Neural cell (in vitro differentiated cells): ENCODE data around the gene FOCAD. TPM values are rescaled to one million over a fixed set of nuclear protein-coding genes. Genes with fewer than 3 reads are reported as not detected.

ENCODE experiments used
- H2AFZ ChIP-seq: fragments of 200-600, 300-800 bp; sonication (generic), shearing (Covaris generic); 2 replicates; pipeline ENCODE4 v1.6.0; 2014; ENCODE audit warnings: low read depth, mild to moderate bottlenecking, antibody characterized with exemption, low read length, moderate library complexity
- H3F3A ChIP-seq: fragments of 200-600 bp; shearing (Covaris generic); 2 replicates; pipeline ENCODE4 v1.6.1; 2016; ENCODE audit warnings: mild to moderate bottlenecking, moderate library complexity, mixed read lengths, antibody characterized with exemption, low read length; ENCODE audit not compliant: insufficient read depth, poor library complexity, severe bottlenecking
- H3K27ac ChIP-seq: fragments of 200-600, 300-800 bp; sonication (generic), shearing (Covaris generic); 2 replicates; pipeline ENCODE4 v1.5.1; 2014; ENCODE audit warnings: mild to moderate bottlenecking, low read length, moderate library complexity
- H3K27me3 ChIP-seq: fragments of 300-800, 200-600 bp; sonication (generic), shearing (Covaris generic); 2 replicates; pipeline ENCODE4 v1.6.0; 2014; ENCODE audit warnings: mild to moderate bottlenecking, low read depth, low read length, moderate library complexity; ENCODE audit not compliant: insufficient read depth
- H3K36me3 ChIP-seq: fragments of 300-800, 200-600 bp; sonication (generic), shearing (Covaris generic); 2 replicates; pipeline ENCODE4 v1.5.1; 2014; ENCODE audit warnings: mild to moderate bottlenecking, antibody characterized with exemption, low read length, moderate library complexity; ENCODE audit not compliant: insufficient read depth
- H3K4me2 ChIP-seq: fragments of 300-800, 200-600 bp; sonication (generic), shearing (Covaris generic); 2 replicates; pipeline ENCODE4 v1.6.0; 2014; ENCODE audit warnings: mild to moderate bottlenecking, low read length
- H3K4me3 ChIP-seq: fragments of 300-800, 200-600 bp; sonication (generic), shearing (Covaris generic); 2 replicates; pipeline ENCODE4 v1.5.1; 2014; ENCODE audit warnings: mild to moderate bottlenecking, low read length, moderate library complexity
- H3K79me2 ChIP-seq: fragments of 200-600 bp; shearing (Covaris generic); replicated peaks from 2 replicates; pipeline ENCODE4 v1.6.0; 2014; ENCODE audit warnings: mild to moderate bottlenecking, low read length, moderate library complexity; ENCODE audit not compliant: insufficient read depth
- H3K9ac ChIP-seq: fragments of 300-800, 200-600 bp; sonication (generic), shearing (Covaris generic); 2 replicates; pipeline ENCODE4 v1.6.1; 2016; ENCODE audit warnings: mild to moderate bottlenecking, low read length, mixed read lengths
- H3K9me2 ChIP-seq: fragments of 200-600 bp; shearing (Covaris generic); 2 replicates; pipeline ENCODE4 v1.6.1; 2016; ENCODE audit warnings: mild to moderate bottlenecking, low read length, mixed read lengths; ENCODE audit not compliant: insufficient read depth
- H3K9me3 ChIP-seq: fragments of 200-600, 300-800 bp; sonication (generic), shearing (Covaris generic); 2 replicates; pipeline ENCODE4 v1.6.1; 2016; ENCODE audit warnings: mild to moderate bottlenecking, mixed run types, low read length, moderate library complexity, mixed read lengths
- H4K20me1 ChIP-seq: fragments of 200-600 bp; shearing (Covaris generic); 2 replicates; pipeline ENCODE4 v1.6.1; 2016; ENCODE audit warnings: mild to moderate bottlenecking, mixed run types; ENCODE audit not compliant: insufficient read depth
- EP300 ChIP-seq: fragments of 450-650 bp; conservative IDR thresholded peaks from 2 replicates; pipeline ENCODE4 v1.6.1; 2014; ENCODE audit warnings: antibody characterized with exemption, mild to moderate bottlenecking, moderate library complexity; ENCODE audit not compliant: poor library complexity, severe bottlenecking
- EZH2 ChIP-seq: fragments of 200-600, 300-800 bp; shearing (Covaris generic), sonication (generic); IDR thresholded peaks from 2 replicates; pipeline ENCODE4 v1.6.1; 2014; ENCODE audit warnings: antibody characterized with exemption, low read length, borderline replicate concordance, mild to moderate bottlenecking; ENCODE audit not compliant: insufficient read depth, poor library complexity, severe bottlenecking
- MXI1 ChIP-seq: fragments of 450-650 bp; conservative IDR thresholded peaks from 2 replicates; pipeline ENCODE4 v1.6.1; 2014; ENCODE audit warnings: antibody characterized with exemption, mild to moderate bottlenecking; ENCODE audit not compliant: poor library complexity, severe bottlenecking
- POLR2AphosphoS5 ChIP-seq: IDR thresholded peaks from 2 replicates; pipeline ENCODE4 v1.6.1; 2012
- RAD21 ChIP-seq: fragments of 450-650 bp; conservative IDR thresholded peaks from 2 replicates; pipeline ENCODE4 v1.6.1; 2014; ENCODE audit warnings: antibody characterized with exemption, mild to moderate bottlenecking, moderate library complexity
- SMC3 ChIP-seq: fragments of 450-650 bp; conservative IDR thresholded peaks from 2 replicates; pipeline ENCODE4 v1.6.1; 2014; ENCODE audit warnings: antibody characterized with exemption, mild to moderate bottlenecking, moderate library complexity; ENCODE audit not compliant: poor library complexity
- TAF1 ChIP-seq: IDR thresholded peaks from 2 replicates; pipeline ENCODE4 v1.6.1; 2012; ENCODE audit warnings: low read depth
- polyA plus RNA-seq: library from polyadenylated mRNA; depleted of rRNA; stranded (reverse); fragments of >200 nt; gene quantifications from 2 replicates; pipeline ENCODE4 v1.2.3, GENCODE V29; 2014
- TF ChIP-seq, protein P1 (sequence below): IDR thresholded peaks from 2 replicates; pipeline ENCODE4 v1.6.1; 2012; ENCODE audit warnings: borderline replicate concordance
- TF ChIP-seq, protein P2 (sequence below): fragments of 450-650 bp; IDR thresholded peaks from 2 replicates; pipeline ENCODE4 v1.5.1; 2014; ENCODE audit warnings: antibody characterized with exemption, mild to moderate bottlenecking, moderate library complexity; ENCODE audit not compliant: poor library complexity, severe bottlenecking

FOCAD gene
- polyA plus RNA-seq, 1 donor from 2014 or later, result 23.5 TPM

DNA sequence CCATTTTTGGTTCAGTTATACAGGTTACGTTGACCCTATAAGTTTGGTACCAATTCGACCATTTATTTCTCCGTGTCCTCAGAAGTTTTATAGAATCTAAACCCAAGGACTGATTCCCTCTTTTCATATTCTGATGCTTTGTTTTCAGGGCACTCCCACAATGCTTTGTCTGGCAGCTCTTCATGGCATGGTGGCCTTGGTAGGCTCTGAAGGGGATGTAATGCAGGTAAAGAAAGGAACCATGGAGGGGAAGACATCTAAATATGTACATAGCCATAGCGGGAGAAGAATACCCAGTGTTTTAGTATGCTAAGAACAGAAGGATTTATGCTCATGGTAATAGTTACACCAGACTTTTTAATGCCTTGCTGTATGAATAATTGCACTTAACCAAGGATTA is 264.6 kb downstream of the FOCAD start:
- Histone ChIP-seq H4K20me1 (no peaks in the 10 kb centered on the region), H3K27me3 (no peaks in the 10 kb centered on the region), H3K36me3 (no peaks in the 10 kb centered on the region), H3K9ac (no peak overlapping the region), H3K27ac (no peak overlapping the region), H3K9me3 (no peaks in the 10 kb centered on the region), H3F3A (no peaks in the 10 kb centered on the region), H3K4me2 (no peak overlapping the region), H3K9me2 (no peaks in the 10 kb centered on the region), H2AFZ (no peak overlapping the region), H3K79me2 (no peaks in the 10 kb centered on the region), H3K4me3 (no peak overlapping the region)
- TF ChIP-seq EZH2 (no peak), RAD21 (no peak), MXI1 (no peak), TAF1 (no peak), SMC3 (no peak), POLR2AphosphoS5 (no peak), EP300 (no peak)
- TF ChIP-seq, protein P1, sequence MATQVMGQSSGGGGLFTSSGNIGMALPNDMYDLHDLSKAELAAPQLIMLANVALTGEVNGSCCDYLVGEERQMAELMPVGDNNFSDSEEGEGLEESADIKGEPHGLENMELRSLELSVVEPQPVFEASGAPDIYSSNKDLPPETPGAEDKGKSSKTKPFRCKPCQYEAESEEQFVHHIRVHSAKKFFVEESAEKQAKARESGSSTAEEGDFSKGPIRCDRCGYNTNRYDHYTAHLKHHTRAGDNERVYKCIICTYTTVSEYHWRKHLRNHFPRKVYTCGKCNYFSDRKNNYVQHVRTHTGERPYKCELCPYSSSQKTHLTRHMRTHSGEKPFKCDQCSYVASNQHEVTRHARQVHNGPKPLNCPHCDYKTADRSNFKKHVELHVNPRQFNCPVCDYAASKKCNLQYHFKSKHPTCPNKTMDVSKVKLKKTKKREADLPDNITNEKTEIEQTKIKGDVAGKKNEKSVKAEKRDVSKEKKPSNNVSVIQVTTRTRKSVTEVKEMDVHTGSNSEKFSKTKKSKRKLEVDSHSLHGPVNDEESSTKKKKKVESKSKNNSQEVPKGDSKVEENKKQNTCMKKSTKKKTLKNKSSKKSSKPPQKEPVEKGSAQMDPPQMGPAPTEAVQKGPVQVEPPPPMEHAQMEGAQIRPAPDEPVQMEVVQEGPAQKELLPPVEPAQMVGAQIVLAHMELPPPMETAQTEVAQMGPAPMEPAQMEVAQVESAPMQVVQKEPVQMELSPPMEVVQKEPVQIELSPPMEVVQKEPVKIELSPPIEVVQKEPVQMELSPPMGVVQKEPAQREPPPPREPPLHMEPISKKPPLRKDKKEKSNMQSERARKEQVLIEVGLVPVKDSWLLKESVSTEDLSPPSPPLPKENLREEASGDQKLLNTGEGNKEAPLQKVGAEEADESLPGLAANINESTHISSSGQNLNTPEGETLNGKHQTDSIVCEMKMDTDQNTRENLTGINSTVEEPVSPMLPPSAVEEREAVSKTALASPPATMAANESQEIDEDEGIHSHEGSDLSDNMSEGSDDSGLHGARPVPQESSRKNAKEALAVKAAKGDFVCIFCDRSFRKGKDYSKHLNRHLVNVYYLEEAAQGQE, result no peak
- TF ChIP-seq, protein P2, sequence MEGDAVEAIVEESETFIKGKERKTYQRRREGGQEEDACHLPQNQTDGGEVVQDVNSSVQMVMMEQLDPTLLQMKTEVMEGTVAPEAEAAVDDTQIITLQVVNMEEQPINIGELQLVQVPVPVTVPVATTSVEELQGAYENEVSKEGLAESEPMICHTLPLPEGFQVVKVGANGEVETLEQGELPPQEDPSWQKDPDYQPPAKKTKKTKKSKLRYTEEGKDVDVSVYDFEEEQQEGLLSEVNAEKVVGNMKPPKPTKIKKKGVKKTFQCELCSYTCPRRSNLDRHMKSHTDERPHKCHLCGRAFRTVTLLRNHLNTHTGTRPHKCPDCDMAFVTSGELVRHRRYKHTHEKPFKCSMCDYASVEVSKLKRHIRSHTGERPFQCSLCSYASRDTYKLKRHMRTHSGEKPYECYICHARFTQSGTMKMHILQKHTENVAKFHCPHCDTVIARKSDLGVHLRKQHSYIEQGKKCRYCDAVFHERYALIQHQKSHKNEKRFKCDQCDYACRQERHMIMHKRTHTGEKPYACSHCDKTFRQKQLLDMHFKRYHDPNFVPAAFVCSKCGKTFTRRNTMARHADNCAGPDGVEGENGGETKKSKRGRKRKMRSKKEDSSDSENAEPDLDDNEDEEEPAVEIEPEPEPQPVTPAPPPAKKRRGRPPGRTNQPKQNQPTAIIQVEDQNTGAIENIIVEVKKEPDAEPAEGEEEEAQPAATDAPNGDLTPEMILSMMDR, result no peak

DNA sequence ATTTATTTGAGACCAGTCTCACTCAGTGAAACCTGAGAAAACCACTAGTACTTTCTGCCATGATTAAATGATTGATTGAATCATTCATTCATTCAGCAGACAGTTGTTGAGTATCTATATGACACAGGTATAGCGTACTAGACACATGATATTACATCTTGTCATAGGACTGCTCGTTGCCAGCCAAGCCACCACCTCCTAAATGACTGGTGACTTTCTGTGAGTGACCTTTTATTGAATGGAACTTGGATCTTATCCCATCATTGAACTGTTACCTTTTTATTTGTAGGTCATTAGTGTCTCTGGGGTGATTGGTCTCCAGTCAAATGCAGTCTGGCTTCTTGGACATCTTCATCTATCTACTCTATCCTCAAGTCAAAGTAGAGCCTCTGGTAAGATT is 266.6 kb downstream of the FOCAD start:
- no peak overlapping the region for H3K27ac ChIP-seq
- H2AFZ ChIP-seq, result no peak overlapping the region
- no peaks in the 10 kb centered on the region for H3K9me3 ChIP-seq
- H3K4me2 ChIP-seq, result no peak overlapping the region
- H3K9ac ChIP-seq, result no peak overlapping the region
- TF ChIP-seq, protein P2, result no peak
- TF ChIP-seq, protein P1, result no peak
- TF ChIP-seq RAD21 (no peak), EP300 (no peak), SMC3 (no peak), POLR2AphosphoS5 (no peak), MXI1 (no peak)
- H3F3A ChIP-seq, result no peaks in the 10 kb centered on the region
- H3K4me3 ChIP-seq, result no peak overlapping the region
- no peaks in the 10 kb centered on the region for H3K79me2 ChIP-seq
- no peaks in the 10 kb centered on the region for H3K27me3 ChIP-seq
- no peaks in the 10 kb centered on the region for H4K20me1 ChIP-seq
- no peaks in the 10 kb centered on the region for H3K36me3 ChIP-seq
- no peaks in the 10 kb centered on the region for H3K9me2 ChIP-seq
